UCSD-AML1 (cell line): ENCODE results near the gene CDC42EP2.
"Not testable (repeated sequence)": the region's sequence is repeated elsewhere in the genome, so short reads cannot be mapped to it uniquely, and the experiment has no call there.

Experiments
- DNase-seq: peaks from one replicate; lab custom pipeline; 2025; ENCODE audit not compliant: unreplicated experiment; lab: John Stamatoyannopoulos, UW

CDC42EP2 gene

GRCh38 chr11:65317025-65317786 is 2.5 kb downstream of the CDC42EP2 start:
- DNase-seq: peak; percentile 27

GRCh38 chr11:65320386-65321075 is 5.9 kb downstream of the CDC42EP2 start:
- no peak for DNase-seq

- DNase-seq: no peak
These were observed 6.4 kb downstream of the CDC42EP2 start for GRCh38 chr11:65321076-65321475.

GRCh38 chr11:65321828-65322485 is 7.3 kb downstream of the CDC42EP2 start:
- DNase-seq: no peak

- DNase-seq: no peak
These were observed 9.1 kb downstream of the CDC42EP2 start for GRCh38 chr11:65323813-65324212.

GRCh38 chr11:65325435-65325834 is 10.8 kb downstream of the CDC42EP2 start:
- DNase-seq: no peak

- no peak for DNase-seq
These were observed 12.4 kb downstream of the CDC42EP2 start for GRCh38 chr11:65327021-65327420.

- no peak for DNase-seq
These were observed 14.8 kb downstream of the CDC42EP2 start for GRCh38 chr11:65329478-65329877.

- DNase-seq: peak; percentile 65
These were observed 15.3 kb downstream of the CDC42EP2 start for GRCh38 chr11:65329944-65330403.

- no peak for DNase-seq
These were observed 15.9 kb downstream of the CDC42EP2 start for GRCh38 chr11:65330544-65330943.

- DNase-seq: not testable (repeated sequence)
These were observed 17.9 kb downstream of the CDC42EP2 start for GRCh38 chr11:65332591-65332990.

GRCh38 chr11:65334696-65335295 is 20.1 kb downstream of the CDC42EP2 start:
- no peak for DNase-seq

- DNase-seq: no peak
These were observed 24.0 kb downstream of the CDC42EP2 start for GRCh38 chr11:65338676-65339075.

- DNase-seq: no peak
These were observed 25.6 kb downstream of the CDC42EP2 start for GRCh38 chr11:65340226-65340625.

- no peak for DNase-seq
These were observed 27.2 kb downstream of the CDC42EP2 start for GRCh38 chr11:65341856-65342255.

GRCh38 chr11:65351511-65351910 is 36.8 kb downstream of the CDC42EP2 start:
- DNase-seq: no peak

GRCh38 chr11:65352783-65353182 is 38.1 kb downstream of the CDC42EP2 start:
- DNase-seq: no peak

GRCh38 chr11:65353376-65353775 is 38.7 kb downstream of the CDC42EP2 start:
- no peak for DNase-seq

- no peak for DNase-seq
These were observed 39.2 kb downstream of the CDC42EP2 start for GRCh38 chr11:65353900-65354264.

GRCh38 chr11:65354265-65355012 is 39.8 kb downstream of the CDC42EP2 start, which contains the start of gene TIGD3:
Gene TIGD3, plus strand, starts transcription at chr11:65354751. Its CDS starts 1,058 bp downstream, at chr11:65355809.
- peak; percentile 93 for DNase-seq
